GM23338 (cell line): ENCODE results near the gene HEXA.

Experiments used
- CREB1 ChIP-seq: fragments of 250-450 bp; sonication (Bioruptor Pico); IDR thresholded peaks from 2 replicates; pipeline ENCODE4 v1.5.0; 2020; ENCODE audit warnings: low read depth, mild to moderate bottlenecking, moderate library complexity
- CTCF ChIP-seq, 2 experiments: fragments of 200-600 bp in 1 of 2; sonication (generic) in 1 of 2; conservative IDR thresholded peaks; 2 replicates each; pipeline versions ENCODE4 v1.5.1 to v1.6.1; 2016 to 2017; ENCODE audit warnings: antibody characterized with exemption in 2 of 2, low read depth in 2 of 2, mild to moderate bottlenecking in 2 of 2, moderate library complexity in 1 of 2
- EZH2 ChIP-seq: fragments of 200-600 bp; sonication (generic); IDR thresholded peaks from one replicate; pipeline ENCODE4 v1.8.0; 2017; ENCODE audit warnings: antibody characterized with exemption, mild to moderate bottlenecking, low read depth; ENCODE audit not compliant: unreplicated experiment
- EZH2phosphoT487 ChIP-seq: fragments of 200-600 bp; sonication (generic); IDR thresholded peaks from one replicate; pipeline ENCODE4 v1.8.1; 2018; ENCODE audit warnings: antibody characterized with exemption; ENCODE audit not compliant: unreplicated experiment
- JUNB ChIP-seq: IDR thresholded peaks from one replicate; pipeline ENCODE4 v1.6.1; 2016; ENCODE audit warnings: antibody characterized with exemption; ENCODE audit not compliant: unreplicated experiment
- NANOG ChIP-seq: IDR thresholded peaks from 2 replicates; pipeline ENCODE4 v1.6.1; 2016; ENCODE audit warnings: antibody characterized with exemption, borderline replicate concordance
- POLR2AphosphoS5 ChIP-seq: IDR thresholded peaks from 2 replicates; pipeline ENCODE4 v1.6.1; 2016; ENCODE audit warnings: antibody characterized with exemption, low read depth
- REST ChIP-seq: IDR thresholded peaks from one replicate; pipeline ENCODE4 v1.6.1; 2018; ENCODE audit warnings: antibody characterized with exemption; ENCODE audit not compliant: unreplicated experiment

GRCh38 chr15:72304596-72304995 is 71.2 kb downstream of the HEXA start:
- TF ChIP-seq CTCF (conservative IDR thresholded peaks at IDR 0.05; ENCODE audit: low read depth in 2 of 2): no peak
- TF ChIP-seq REST: no peak
- no peak for TF ChIP-seq NANOG
- no peak for TF ChIP-seq JUNB
- TF ChIP-seq EZH2phosphoT487: no peak
- TF ChIP-seq POLR2AphosphoS5: no peak
- TF ChIP-seq CREB1: no peak
- no peak for TF ChIP-seq EZH2
